ENCODE results near the gene OPRD1. TPM values are rescaled to one million over a fixed set of nuclear protein-coding genes. Genes with fewer than 3 reads are reported as not detected.

Gene OPRD1
- total and polyA plus RNA-seq, 4 donors, result 0.01 TPM; not detected in 3

DNA sequence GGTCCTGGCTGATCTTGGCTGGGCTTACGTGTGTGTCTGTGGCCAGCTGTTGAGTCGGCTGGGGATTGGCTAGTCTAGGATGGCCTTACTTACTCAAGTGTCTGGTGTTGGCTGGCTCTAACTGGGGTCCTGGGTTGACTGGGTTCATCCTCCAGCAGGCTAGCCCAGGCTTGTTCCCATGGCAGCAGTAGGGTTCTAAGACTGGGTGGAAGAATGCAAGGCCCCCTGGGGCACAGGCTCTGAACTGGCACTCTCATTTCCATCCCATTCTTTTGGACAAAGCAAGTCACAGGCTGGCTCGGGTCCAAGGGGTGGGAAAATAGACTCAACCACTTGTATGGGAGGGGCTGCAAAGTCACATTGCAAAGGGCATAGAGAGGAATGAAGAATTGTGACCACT is 7.9 kb upstream of the OPRD1 start (continued):
- no peak for TF ChIP-seq TAF1 (conservative IDR thresholded peaks at IDR 0.05)

DNA sequence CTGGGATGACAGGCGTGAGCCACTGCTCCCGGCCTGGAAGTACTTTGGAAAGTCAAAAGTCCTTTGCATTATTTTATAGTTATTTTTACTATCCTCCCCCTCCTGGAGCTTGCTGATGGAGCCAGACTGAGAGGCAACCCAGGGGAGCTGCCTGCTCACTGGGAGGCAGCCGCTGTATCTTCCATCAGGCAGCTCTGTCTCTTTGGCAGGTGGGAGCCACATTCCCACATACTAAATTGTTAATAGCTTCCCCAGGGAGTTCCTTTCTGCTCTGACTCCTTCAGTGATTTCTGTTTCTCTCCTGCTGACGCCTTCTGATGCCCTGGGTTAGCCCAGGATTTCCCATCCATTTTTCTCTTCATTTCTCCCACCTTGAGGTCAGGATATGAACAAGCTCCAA is 4.9 kb upstream of the OPRD1 start:
- no peak overlapping the region for H3K4me3 ChIP-seq (ENCODE audit: low read depth in 1 of 3, low read length in 3 of 3)
- peaks cover 2 to 11% (median 6%) of the 10 kb centered on the region in 4 donors for H3K27me3 ChIP-seq (ENCODE audit: control insufficient read depth in 4 of 4, insufficient read depth in 4 of 4, low read length in 3 of 4)
- no peaks in the 10 kb centered on the region for H3K36me3 ChIP-seq (ENCODE audit: control insufficient read depth in 4 of 4, insufficient read depth in 3 of 4, low read depth in 1 of 4, low read length in 3 of 4)
- DNase-seq (ENCODE audit: low spot score), result no peak
- no peak overlapping the region for H3K9ac ChIP-seq (ENCODE audit: low read depth in 1 of 2, low read length in 2 of 2)
- H3K4me1 ChIP-seq (ENCODE audit: control insufficient read depth in 4 of 4, insufficient read depth in 4 of 4, low read length in 3 of 4), result no peaks in the 10 kb centered on the region
- H3K9me3 ChIP-seq (ENCODE audit: control insufficient read depth in 4 of 4, low read length in 3 of 4), result no peaks in the 10 kb centered on the region
- WGBS, result 63% methylated on average over 4 of the region's 4 CpGs
- TF ChIP-seq NR2F2 (IDR thresholded peaks at IDR 0.05), result no peak
- TF ChIP-seq TAF1 (conservative IDR thresholded peaks at IDR 0.05), result no peak
- no peak for TF ChIP-seq RXRA (IDR thresholded peaks at IDR 0.05)
- TF ChIP-seq, protein P1, sequence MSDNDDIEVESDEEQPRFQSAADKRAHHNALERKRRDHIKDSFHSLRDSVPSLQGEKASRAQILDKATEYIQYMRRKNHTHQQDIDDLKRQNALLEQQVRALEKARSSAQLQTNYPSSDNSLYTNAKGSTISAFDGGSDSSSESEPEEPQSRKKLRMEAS (IDR thresholded peaks at IDR 0.05), result no peak
- no peak for TF ChIP-seq HNF4A (conservative IDR thresholded peaks at IDR 0.05)
- TF ChIP-seq JUND (IDR thresholded peaks at IDR 0.05), result no peak
- TF ChIP-seq YY1 (IDR thresholded peaks at IDR 0.05), result no peak
- TF ChIP-seq EGR1 (IDR thresholded peaks at IDR 0.05; ENCODE audit: low read depth in 2 of 2), result no peak
- TF ChIP-seq FOXA1 (IDR thresholded peaks at IDR 0.05), result no peak
- TF ChIP-seq, protein P2, sequence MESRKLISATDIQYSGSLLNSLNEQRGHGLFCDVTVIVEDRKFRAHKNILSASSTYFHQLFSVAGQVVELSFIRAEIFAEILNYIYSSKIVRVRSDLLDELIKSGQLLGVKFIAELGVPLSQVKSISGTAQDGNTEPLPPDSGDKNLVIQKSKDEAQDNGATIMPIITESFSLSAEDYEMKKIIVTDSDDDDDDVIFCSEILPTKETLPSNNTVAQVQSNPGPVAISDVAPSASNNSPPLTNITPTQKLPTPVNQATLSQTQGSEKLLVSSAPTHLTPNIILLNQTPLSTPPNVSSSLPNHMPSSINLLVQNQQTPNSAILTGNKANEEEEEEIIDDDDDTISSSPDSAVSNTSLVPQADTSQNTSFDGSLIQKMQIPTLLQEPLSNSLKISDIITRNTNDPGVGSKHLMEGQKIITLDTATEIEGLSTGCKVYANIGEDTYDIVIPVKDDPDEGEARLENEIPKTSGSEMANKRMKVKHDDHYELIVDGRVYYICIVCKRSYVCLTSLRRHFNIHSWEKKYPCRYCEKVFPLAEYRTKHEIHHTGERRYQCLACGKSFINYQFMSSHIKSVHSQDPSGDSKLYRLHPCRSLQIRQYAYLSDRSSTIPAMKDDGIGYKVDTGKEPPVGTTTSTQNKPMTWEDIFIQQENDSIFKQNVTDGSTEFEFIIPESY (IDR thresholded peaks at IDR 0.05), result no peak
- TF ChIP-seq, protein P3, sequence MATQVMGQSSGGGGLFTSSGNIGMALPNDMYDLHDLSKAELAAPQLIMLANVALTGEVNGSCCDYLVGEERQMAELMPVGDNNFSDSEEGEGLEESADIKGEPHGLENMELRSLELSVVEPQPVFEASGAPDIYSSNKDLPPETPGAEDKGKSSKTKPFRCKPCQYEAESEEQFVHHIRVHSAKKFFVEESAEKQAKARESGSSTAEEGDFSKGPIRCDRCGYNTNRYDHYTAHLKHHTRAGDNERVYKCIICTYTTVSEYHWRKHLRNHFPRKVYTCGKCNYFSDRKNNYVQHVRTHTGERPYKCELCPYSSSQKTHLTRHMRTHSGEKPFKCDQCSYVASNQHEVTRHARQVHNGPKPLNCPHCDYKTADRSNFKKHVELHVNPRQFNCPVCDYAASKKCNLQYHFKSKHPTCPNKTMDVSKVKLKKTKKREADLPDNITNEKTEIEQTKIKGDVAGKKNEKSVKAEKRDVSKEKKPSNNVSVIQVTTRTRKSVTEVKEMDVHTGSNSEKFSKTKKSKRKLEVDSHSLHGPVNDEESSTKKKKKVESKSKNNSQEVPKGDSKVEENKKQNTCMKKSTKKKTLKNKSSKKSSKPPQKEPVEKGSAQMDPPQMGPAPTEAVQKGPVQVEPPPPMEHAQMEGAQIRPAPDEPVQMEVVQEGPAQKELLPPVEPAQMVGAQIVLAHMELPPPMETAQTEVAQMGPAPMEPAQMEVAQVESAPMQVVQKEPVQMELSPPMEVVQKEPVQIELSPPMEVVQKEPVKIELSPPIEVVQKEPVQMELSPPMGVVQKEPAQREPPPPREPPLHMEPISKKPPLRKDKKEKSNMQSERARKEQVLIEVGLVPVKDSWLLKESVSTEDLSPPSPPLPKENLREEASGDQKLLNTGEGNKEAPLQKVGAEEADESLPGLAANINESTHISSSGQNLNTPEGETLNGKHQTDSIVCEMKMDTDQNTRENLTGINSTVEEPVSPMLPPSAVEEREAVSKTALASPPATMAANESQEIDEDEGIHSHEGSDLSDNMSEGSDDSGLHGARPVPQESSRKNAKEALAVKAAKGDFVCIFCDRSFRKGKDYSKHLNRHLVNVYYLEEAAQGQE (IDR thresholded peaks at IDR 0.05), result no peak
- no peak for TF ChIP-seq RAD21 (IDR thresholded peaks at IDR 0.05)
- TF ChIP-seq SP1 (IDR thresholded peaks at IDR 0.05), result no peak
- no peak for TF ChIP-seq GABPA (IDR thresholded peaks at IDR 0.05 in 1 of 2, conservative IDR thresholded peaks at IDR 0.05 in 1 of 2)
- TF ChIP-seq, protein P4, sequence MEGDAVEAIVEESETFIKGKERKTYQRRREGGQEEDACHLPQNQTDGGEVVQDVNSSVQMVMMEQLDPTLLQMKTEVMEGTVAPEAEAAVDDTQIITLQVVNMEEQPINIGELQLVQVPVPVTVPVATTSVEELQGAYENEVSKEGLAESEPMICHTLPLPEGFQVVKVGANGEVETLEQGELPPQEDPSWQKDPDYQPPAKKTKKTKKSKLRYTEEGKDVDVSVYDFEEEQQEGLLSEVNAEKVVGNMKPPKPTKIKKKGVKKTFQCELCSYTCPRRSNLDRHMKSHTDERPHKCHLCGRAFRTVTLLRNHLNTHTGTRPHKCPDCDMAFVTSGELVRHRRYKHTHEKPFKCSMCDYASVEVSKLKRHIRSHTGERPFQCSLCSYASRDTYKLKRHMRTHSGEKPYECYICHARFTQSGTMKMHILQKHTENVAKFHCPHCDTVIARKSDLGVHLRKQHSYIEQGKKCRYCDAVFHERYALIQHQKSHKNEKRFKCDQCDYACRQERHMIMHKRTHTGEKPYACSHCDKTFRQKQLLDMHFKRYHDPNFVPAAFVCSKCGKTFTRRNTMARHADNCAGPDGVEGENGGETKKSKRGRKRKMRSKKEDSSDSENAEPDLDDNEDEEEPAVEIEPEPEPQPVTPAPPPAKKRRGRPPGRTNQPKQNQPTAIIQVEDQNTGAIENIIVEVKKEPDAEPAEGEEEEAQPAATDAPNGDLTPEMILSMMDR (IDR thresholded peaks at IDR 0.05; ENCODE audit: low read depth, low read length, missing input control), result no peak
- no peak overlapping the region for H3K27ac ChIP-seq (ENCODE audit: low read depth in 1 of 2, low read length in 2 of 2)
